IMR-90 (cell line): ENCODE results near the gene ST6GALNAC2. TPM values are rescaled to one million over a fixed set of nuclear protein-coding genes. Genes with fewer than 3 reads are reported as not detected.
"Not testable (repeated sequence)": the region's sequence is repeated elsewhere in the genome, so short reads cannot be mapped to it uniquely, and the experiment has no call there.

Source experiments
- ATAC-seq: fragments of 200-7000 bp; cut with Tn5 transposase; 2 replicates; pipeline ENCODE4 v1.9.1; 2020; ENCODE audit warnings: low read depth, mild to moderate bottlenecking, moderate library complexity
- BruUV-seq: library from RNA; stranded (reverse); fragments of 400-500 nt; replicated peaks from 2 replicates; lab custom pipeline; 2021; lab: Mats Ljungman, UMichigan
- CTCF ChIA-PET: fragments of 300-600 bp; formaldehyde crosslinking; extraction: SDS; loops from one replicate; lab custom pipeline; 2021; ENCODE audit warnings: antibody characterized with exemption; lab: Yijun Ruan, JAX
- POLR2A ChIA-PET: fragments of 300-600 bp; sonication (Branson Sonifier 250); formaldehyde crosslinking; loops from one replicate; lab custom pipeline; 2022; ENCODE audit warnings: antibody characterized with exemption; ENCODE audit not compliant: unreplicated experiment; lab: Charles Lee
- DNase-seq: peaks from one replicate; pipeline ENCODE4 v3.0.0; 2013
- H2AFZ ChIP-seq: replicated peaks from 2 replicates; pipeline ENCODE3; 2013; ENCODE audit warnings: low read length, mild to moderate bottlenecking; ENCODE audit not compliant: poor library complexity
- H2AK5ac ChIP-seq: 2 replicates; pipeline ENCODE4 v1.6.1; 2013; ENCODE audit warnings: low read depth, low read length, inconsistent platforms
- H2AK9ac ChIP-seq: replicated peaks from 2 replicates; pipeline ENCODE3; 2013; ENCODE audit warnings: mild to moderate bottlenecking, low read depth, low read length, moderate library complexity; ENCODE audit not compliant: poor library complexity
- H2BK120ac ChIP-seq: 2 replicates; pipeline ENCODE4 v1.6.1; 2013; ENCODE audit warnings: low read depth, low read length, inconsistent platforms
- H2BK15ac ChIP-seq: 3 replicates; pipeline ENCODE4 v1.6.1; 2013; ENCODE audit warnings: low read depth, low read length, inconsistent platforms
- H2BK20ac ChIP-seq: 2 replicates; pipeline ENCODE4 v1.6.1; 2013; ENCODE audit warnings: low read depth, mild to moderate bottlenecking, inconsistent platforms, low read length, moderate library complexity
- H2BK5ac ChIP-seq: 2 replicates; pipeline ENCODE4 v1.6.1; 2013; ENCODE audit warnings: mild to moderate bottlenecking, low read depth, low read length, inconsistent platforms; ENCODE audit not compliant: poor library complexity, severe bottlenecking
- H3K14ac ChIP-seq: replicated peaks from 2 replicates; pipeline ENCODE4 v1.6.1; 2013; ENCODE audit warnings: low read depth, low read length, inconsistent platforms
- H3K18ac ChIP-seq: 2 replicates; pipeline ENCODE4 v1.6.1; 2013; ENCODE audit warnings: low read depth, low read length, control low read depth
- H3K23ac ChIP-seq: 2 replicates; pipeline ENCODE4 v1.6.1; 2013; ENCODE audit warnings: low read depth, low read length, inconsistent platforms
- H3K27ac ChIP-seq: 2 replicates; pipeline ENCODE4 v1.5.1; 2013; ENCODE audit warnings: mild to moderate bottlenecking, control low read depth, low read length; ENCODE audit not compliant: insufficient read depth
- H3K27me3 ChIP-seq: 2 replicates; pipeline ENCODE4 v1.6.1; 2013; ENCODE audit warnings: low read length; ENCODE audit not compliant: control insufficient read depth, insufficient read depth
- H3K36me3 ChIP-seq: 2 replicates; pipeline ENCODE4 v1.6.1; 2013; ENCODE audit warnings: low read length, mixed read lengths; ENCODE audit not compliant: control insufficient read depth, insufficient read depth
- H3K4ac ChIP-seq: 2 replicates; pipeline ENCODE4 v1.6.1; 2013; ENCODE audit warnings: low read depth, low read length, inconsistent platforms
- H3K4me1 ChIP-seq: 2 replicates; pipeline ENCODE4 v1.6.1; 2013; ENCODE audit warnings: low read length, mixed read lengths; ENCODE audit not compliant: control insufficient read depth, insufficient read depth
- H3K4me2 ChIP-seq: 2 replicates; pipeline ENCODE4 v1.6.1; 2013; ENCODE audit warnings: low read depth, mild to moderate bottlenecking, control low read depth, low read length, moderate library complexity
- H3K4me3 ChIP-seq: 2 replicates; pipeline ENCODE4 v1.5.1; 2013; ENCODE audit warnings: low read depth, mild to moderate bottlenecking, control low read depth, low read length, moderate library complexity; ENCODE audit not compliant: insufficient read depth
- H3K56ac ChIP-seq: 2 replicates; pipeline ENCODE4 v1.6.1; 2013; ENCODE audit warnings: low read length, inconsistent platforms; ENCODE audit not compliant: insufficient read depth; ENCODE audit errors: extremely low read depth
- H3K79me1 ChIP-seq, 2 experiments: 2 replicates each; pipeline ENCODE4 v1.6.1; 2013; ENCODE audit warnings: low read length in 2 of 2, inconsistent platforms in 1 of 2, low read depth in 1 of 2
- H3K9ac ChIP-seq: 2 replicates; pipeline ENCODE4 v1.6.1; 2013; ENCODE audit warnings: low read depth, low read length, control low read depth
- H3K9me1 ChIP-seq: 2 replicates; pipeline ENCODE4 v1.6.1; 2013; ENCODE audit warnings: low read length, inconsistent platforms; ENCODE audit not compliant: insufficient read depth
- H3K9me3 ChIP-seq: 2 replicates; pipeline ENCODE4 v1.6.1; 2013; ENCODE audit warnings: low read length; ENCODE audit not compliant: control insufficient read depth, insufficient read depth
- H4K20me1 ChIP-seq: 2 replicates; pipeline ENCODE4 v1.6.1; 2013; ENCODE audit warnings: low read length, inconsistent platforms; ENCODE audit not compliant: insufficient read depth
- H4K5ac ChIP-seq: 2 replicates; pipeline ENCODE4 v1.6.1; 2013; ENCODE audit warnings: mild to moderate bottlenecking, low read depth, low read length, control low read depth
- H4K8ac ChIP-seq, 2 experiments: 2 replicates each; pipeline ENCODE4 v1.6.1; 2013; ENCODE audit warnings: low read depth in 2 of 2, low read length in 2 of 2, control low read depth in 1 of 2, inconsistent platforms in 1 of 2
- H4K91ac ChIP-seq: 2 replicates; pipeline ENCODE4 v1.6.1; 2013; ENCODE audit warnings: low read depth, low read length, inconsistent platforms; ENCODE audit not compliant: insufficient read depth
- CEBPB ChIP-seq: IDR thresholded peaks from 2 replicates; pipeline ENCODE4 v1.6.1; 2012; ENCODE audit warnings: low read depth, low read length, improper control_type of control experiment
- WGBS, 2 experiments: methylation state at CpG; one replicate each; pipeline versions ENCODE4 v1.1.5 to v1.1.7; 2013; ENCODE audit warnings: missing lambda C conversion rate in 2 of 2; ENCODE audit not compliant: insufficient read length in 1 of 2; ENCODE audit errors: extremely low coverage in 2 of 2; 5-methylcytosine and 5-hydroxymethylcytosine counted together
- dilution Hi-C: fragments of 300-500 bp; cut with HindIII; formaldehyde crosslinking; loops from one replicate; pipeline ENCODE4 v1.14.3; 2018; ENCODE audit warnings: low sequenced_read_pairs; ENCODE audit not compliant: unreplicated experiment
- in situ Hi-C: fragments of 300-500 bp; cut with MboI; formaldehyde crosslinking; loops from 3 replicates; pipeline ENCODE4 v1.14.3; 2019; ENCODE audit warnings: low sequenced_read_pairs, inconsistent platforms, mixed read lengths
- intact Hi-C: fragments of 100-400 bp; cut with micrococcal nuclease; formaldehyde crosslinking; loops from 2 replicates; pipeline ENCODE4 v1.10.0; 2022
- polyA plus RNA-seq, 3 experiments: library from polyadenylated mRNA; depleted of rRNA; stranded (reverse); fragments of >200 nt; gene quantifications; 2 replicates each; pipeline ENCODE4 v1.2.3, GENCODE V29; 2012; ENCODE audit warnings: low replicate concordance in 1 of 3
- total RNA-seq: library from RNA; depleted of rRNA; stranded (reverse); fragments of >200 nt; gene quantifications from 2 replicates; pipeline ENCODE4 v1.2.3, GENCODE V29; 2012

The ST6GALNAC2 gene
- total and polyA plus RNA-seq, 2 of the 4 experiments (the other 2 are of a cell fraction): 0.10 TPM; not detected in 1

- 0 out of 2 replicates have a peak overlapping the region, but pooled peaks have one; percentile 45 for H2AK5ac ChIP-seq
- H4K8ac ChIP-seq, H3K4ac ChIP-seq, BruUV-seq, H3K56ac ChIP-seq, in situ Hi-C loops, H2BK15ac ChIP-seq, H2BK120ac ChIP-seq, H3K23ac ChIP-seq, H3K4me2 ChIP-seq, dilution Hi-C loops, H2AK9ac ChIP-seq, H3K27ac ChIP-seq, H3K27me3 ChIP-seq, H2AFZ ChIP-seq, intact Hi-C loops, H2BK20ac ChIP-seq, H3K9ac ChIP-seq, H3K9me3 ChIP-seq, POLR2A ChIA-PET, ATAC-seq, H3K18ac ChIP-seq, H3K14ac ChIP-seq, H4K91ac ChIP-seq, H2BK5ac ChIP-seq, H4K5ac ChIP-seq, H3K4me3 ChIP-seq: not testable (repeated sequence)
- peaks cover 71% of the 10 kb centered on the region for H4K20me1 ChIP-seq
- H3K4me1 ChIP-seq: peaks cover 15% of the 10 kb centered on the region
- peaks cover 12% of the 10 kb centered on the region for H3K9me1 ChIP-seq
- H3K36me3 ChIP-seq: peaks cover 31% of the 10 kb centered on the region
- H3K79me1 ChIP-seq: peaks cover 9 to 44% of the 10 kb centered on the region in 2 experiments
- 0 out of 2 replicates have a peak, but pooled peaks have one; percentile 15 for TF ChIP-seq CEBPB
- peak; percentile 88 for DNase-seq
- no CpG with 5 or more reads among the region's 8 CpGs for WGBS, 2 experiments
- CTCF ChIA-PET: interaction anchor here (1.3 kb wide), 3 partner anchors 8 to 59 kb away, joined by 4 read pairs; no protein-coding TSS in a partner anchor
Observed at GRCh38 chr17:76564991-76565727, 20.5 kb downstream of the ST6GALNAC2 start.

- H3K36me3 ChIP-seq: peaks cover 32% of the 10 kb centered on the region
- H3K9me1 ChIP-seq: peaks cover 12% of the 10 kb centered on the region
- H3K27ac ChIP-seq, H4K8ac ChIP-seq, H3K27me3 ChIP-seq, H2BK20ac ChIP-seq, CTCF ChIA-PET, H3K56ac ChIP-seq, dilution Hi-C loops, BruUV-seq, H2AFZ ChIP-seq, H3K18ac ChIP-seq, H2BK5ac ChIP-seq, H4K91ac ChIP-seq, H2AK9ac ChIP-seq, H3K23ac ChIP-seq, H3K4me2 ChIP-seq, H4K5ac ChIP-seq, H2AK5ac ChIP-seq, ATAC-seq, H3K9me3 ChIP-seq, H2BK15ac ChIP-seq, in situ Hi-C loops, H3K9ac ChIP-seq, H3K4ac ChIP-seq, H3K4me3 ChIP-seq, H2BK120ac ChIP-seq, intact Hi-C loops, DNase-seq, H3K14ac ChIP-seq: not testable (repeated sequence)
- H3K79me1 ChIP-seq: peaks cover 9 to 55% of the 10 kb centered on the region in 2 experiments
- POLR2A ChIA-PET: interaction anchor here (0.6 kb wide), 1 partner anchor 746 kb away, joined by 3 read pairs; no protein-coding TSS in a partner anchor
- peaks cover 17% of the 10 kb centered on the region for H3K4me1 ChIP-seq
- H4K20me1 ChIP-seq: peaks cover 89% of the 10 kb centered on the region
- no CpG with 5 or more reads among the region's 2 CpGs for WGBS, 2 experiments
Observed at GRCh38 chr17:76563359-76563758, 22.3 kb downstream of the ST6GALNAC2 start.
